Caco-2 (cell line): ENCODE data around the gene KCTD2. TPM values are rescaled to one million over a fixed set of nuclear protein-coding genes. Genes with fewer than 3 reads are reported as not detected.
A peak's percentile ranks its signal among the peaks of the same experiment; 100 is the strongest.

ENCODE experiments used
- BruUV-seq: library from RNA; stranded (reverse); fragments of 400-500 nt; replicated peaks from 2 replicates; lab custom pipeline; 2021; lab: Mats Ljungman, UMichigan
- CTCF ChIA-PET: fragments of 300-600 bp; sonication (Branson Sonifier 250); formaldehyde crosslinking; loops from one replicate; lab custom pipeline; 2022; ENCODE audit warnings: antibody characterized with exemption; lab: Charles Lee
- POLR2A ChIA-PET: fragments of 300-600 bp; sonication (Branson Sonifier 250); formaldehyde crosslinking; loops from one replicate; lab custom pipeline; 2022; ENCODE audit warnings: antibody characterized with exemption; lab: Charles Lee
- DNase-seq, 2 experiments: peaks; one replicate each; pipeline versions ENCODE4 v3.0.0 to v3.0.0-alpha.2; 2020 to 2022
- H3K27me3 ChIP-seq: replicated peaks from 2 replicates; pipeline ENCODE4 v1.6.0; 2011; ENCODE audit warnings: low read length; ENCODE audit not compliant: control insufficient read depth, insufficient read depth
- H3K36me3 ChIP-seq: 2 replicates; pipeline ENCODE4 v1.5.1; 2011; ENCODE audit warnings: low read length; ENCODE audit not compliant: control insufficient read depth, insufficient read depth
- H3K4me1 ChIP-seq: fragments of 250-450 bp; sonication (Bioruptor Pico); 2 replicates; pipeline ENCODE4 v1.5.1; 2020; ENCODE audit warnings: mild to moderate bottlenecking
- H3K4me3 ChIP-seq: 2 replicates; pipeline ENCODE4 v1.5.1; 2011; ENCODE audit warnings: low read depth, mild to moderate bottlenecking, control low read depth, low read length
- H3K9me3 ChIP-seq: fragments of 250-450 bp; sonication (Bioruptor Pico); 2 replicates; pipeline ENCODE4 v1.5.1; 2020; ENCODE audit warnings: mild to moderate bottlenecking, moderate library complexity
- H3K27ac Mint-ChIP-seq: one replicate; pipeline ENCODE4 v1.8.0; 2022; ENCODE audit warnings: mixed read lengths; ENCODE audit not compliant: unreplicated experiment
- H3K27me3 Mint-ChIP-seq: one replicate; pipeline ENCODE4 v1.8.0; 2022; ENCODE audit warnings: mixed read lengths; ENCODE audit not compliant: insufficient read depth, unreplicated experiment
- H3K36me3 Mint-ChIP-seq: one replicate; pipeline ENCODE4 v1.8.0; 2022; ENCODE audit warnings: mild to moderate bottlenecking, mixed read lengths; ENCODE audit not compliant: insufficient read depth, unreplicated experiment
- H3K4me1 Mint-ChIP-seq: one replicate; pipeline ENCODE4 v1.8.0; 2022; ENCODE audit warnings: low read depth, mixed read lengths; ENCODE audit not compliant: unreplicated experiment
- H3K4me3 Mint-ChIP-seq: one replicate; pipeline ENCODE4 v1.8.0; 2022; ENCODE audit warnings: mild to moderate bottlenecking, moderate library complexity, mixed read lengths; ENCODE audit not compliant: unreplicated experiment
- H3K9me3 Mint-ChIP-seq: one replicate; pipeline ENCODE4 v1.8.0; 2022; ENCODE audit warnings: mixed read lengths; ENCODE audit not compliant: unreplicated experiment
- CTCF ChIP-seq, 2 experiments: fragments of 200-600 bp in 1 of 2; IDR thresholded peaks; 1 replicate in 1 of 2; 2 replicates in 1 of 2; pipeline versions ENCODE4 v1.5.1 to v1.8.0; 2011 to 2022; ENCODE audit warnings: antibody characterized with exemption in 1 of 2, control low read depth in 1 of 2, inconsistent platforms in 1 of 2, low read depth in 1 of 2, low read length in 1 of 2, mild to moderate bottlenecking in 1 of 2, moderate library complexity in 1 of 2; ENCODE audit not compliant: insufficient read depth in 1 of 2, severe bottlenecking in 1 of 2, unreplicated experiment in 1 of 2
- intact Hi-C: fragments of 100-400 bp; cut with micrococcal nuclease; formaldehyde crosslinking; loops from one replicate; pipeline ENCODE4 v1.10.0; 2022; ENCODE audit not compliant: unreplicated experiment
- total RNA-seq: library from RNA; stranded (reverse); gene quantifications from 2 replicates; pipeline ENCODE4 v1.2.3, GENCODE V29; 2022

The KCTD2 gene
- total RNA-seq, 1 experiment from 2014 or later, result 28.8 TPM

GRCh38 chr17:75008373-75008772 lies 38.7 kb upstream of the KCTD2 start:
- no peaks in the 10 kb centered on the region for H3K9me3 Mint-ChIP-seq
- H3K4me1 Mint-ChIP-seq, result peaks cover 10% of the 10 kb centered on the region
- ChIA-PET POLR2A (no interaction called here), CTCF (interaction anchor here (0.8 to 4.4 kb wide), 4 partner anchors 20 to 47 kb away, joined by 4 to 61 read pairs (median 10); partner anchors contain the start of gene CDR2L)
- Histone ChIP-seq H3K27me3 (no peaks in the 10 kb centered on the region), H3K36me3 (no peaks in the 10 kb centered on the region; the same call in 1 of the 2 replicates), H3K9me3 (no peaks in the 10 kb centered on the region), H3K4me3 (no peak overlapping the region), H3K4me1 (peaks cover 3% of the 10 kb centered on the region; the same call in 1 of the 2 replicates)
- intact Hi-C loops, result no loop called here
- H3K36me3 Mint-ChIP-seq, result peaks cover 12% of the 10 kb centered on the region
- BruUV-seq, result no TSS peak
- no peaks in the 10 kb centered on the region for H3K27me3 Mint-ChIP-seq
- no peak overlapping the region for H3K4me3 Mint-ChIP-seq
- DNase-seq, result no peak
- H3K27ac Mint-ChIP-seq, result no peak overlapping the region
- no peak for TF ChIP-seq CTCF (IDR thresholded peaks at IDR 0.05; ENCODE audit: insufficient read depth in 1 of 2, low read depth in 1 of 2, low read length in 1 of 2, severe bottlenecking in 1 of 2, unreplicated experiment in 1 of 2)

- no peaks in the 10 kb centered on the region for H3K27me3 ChIP-seq
- POLR2A ChIA-PET, result interaction anchor here (0.6 kb wide), 2 partner anchors 26 to 118 kb away, joined by 3 read pairs; no protein-coding TSS in a partner anchor
- no peaks in the 10 kb centered on the region for H3K27me3 Mint-ChIP-seq
- no TSS peak for BruUV-seq
- H3K4me3 ChIP-seq, result no peak overlapping the region
- CTCF ChIA-PET, result interaction anchor here (0.6 to 4.4 kb wide), 4 partner anchors 21 to 151 kb away, joined by 5 to 61 read pairs (median 10); partner anchors contain the start of gene CDR2L
- H3K4me3 Mint-ChIP-seq, result no peak overlapping the region
- H3K4me1 ChIP-seq, result peaks cover 3% of the 10 kb centered on the region; the same call in 1 of the 2 replicates
- H3K36me3 ChIP-seq, result no peaks in the 10 kb centered on the region
- H3K9me3 ChIP-seq, result no peaks in the 10 kb centered on the region
- no peaks in the 10 kb centered on the region for H3K9me3 Mint-ChIP-seq
- H3K36me3 Mint-ChIP-seq, result peaks cover 16% of the 10 kb centered on the region
- intact Hi-C loops, result no loop called here
- no peak for TF ChIP-seq CTCF (IDR thresholded peaks at IDR 0.05; ENCODE audit: insufficient read depth in 1 of 2, low read depth in 1 of 2, low read length in 1 of 2, severe bottlenecking in 1 of 2, unreplicated experiment in 1 of 2)
- H3K27ac Mint-ChIP-seq, result no peak overlapping the region
- DNase-seq, result no peak
- H3K4me1 Mint-ChIP-seq, result peaks cover 18% of the 10 kb centered on the region
Measured at GRCh38 chr17:75009139-75009724, 37.8 kb upstream of the KCTD2 start.

GRCh38 chr17:75010683-75011400 lies 36.2 kb upstream of the KCTD2 start:
- Mint-ChIP-seq H3K4me3 (no peak overlapping the region), H3K36me3 (peaks cover 23% of the 10 kb centered on the region), H3K27me3 (no peaks in the 10 kb centered on the region), H3K4me1 (peaks cover 29% of the 10 kb centered on the region), H3K27ac (no peak overlapping the region), H3K9me3 (no peaks in the 10 kb centered on the region)
- no TSS peak for BruUV-seq
- intact Hi-C loops, result no loop called here
- no peak for TF ChIP-seq CTCF (IDR thresholded peaks at IDR 0.05; ENCODE audit: insufficient read depth in 1 of 2, low read depth in 1 of 2, low read length in 1 of 2, severe bottlenecking in 1 of 2, unreplicated experiment in 1 of 2)
- CTCF ChIA-PET, result interaction anchor here (0.9 to 3.6 kb wide), 7 partner anchors 13 to 102 kb away, joined by 3 to 86 read pairs (median 10); partner anchors contain the start of genes CDR2L and HID1
- Histone ChIP-seq H3K36me3 (no peaks in the 10 kb centered on the region), H3K4me1 (peaks cover 3% of the 10 kb centered on the region; the same call in 1 of the 2 replicates), H3K27me3 (no peaks in the 10 kb centered on the region), H3K9me3 (no peaks in the 10 kb centered on the region), H3K4me3 (no peak overlapping the region)
- POLR2A ChIA-PET, result interaction anchor here (1.3 to 2.4 kb wide), 2 partner anchors 24 to 38 kb away, joined by 4 to 29 read pairs; partner anchors contain the start of gene HID1
- DNase-seq, result peak in 1 of 2 experiments; percentile 54
